ENCODE results near the gene COQ10A. TPM values are rescaled to one million over a fixed set of nuclear protein-coding genes. Genes with fewer than 3 reads are reported as not detected.
A peak's percentile ranks its signal among the peaks of the same experiment; 100 is the strongest.

The COQ10A gene
- total RNA-seq, 4 donors from 2014 or later = 17.7 to 90.1 (median 54.5) TPM

DNA sequence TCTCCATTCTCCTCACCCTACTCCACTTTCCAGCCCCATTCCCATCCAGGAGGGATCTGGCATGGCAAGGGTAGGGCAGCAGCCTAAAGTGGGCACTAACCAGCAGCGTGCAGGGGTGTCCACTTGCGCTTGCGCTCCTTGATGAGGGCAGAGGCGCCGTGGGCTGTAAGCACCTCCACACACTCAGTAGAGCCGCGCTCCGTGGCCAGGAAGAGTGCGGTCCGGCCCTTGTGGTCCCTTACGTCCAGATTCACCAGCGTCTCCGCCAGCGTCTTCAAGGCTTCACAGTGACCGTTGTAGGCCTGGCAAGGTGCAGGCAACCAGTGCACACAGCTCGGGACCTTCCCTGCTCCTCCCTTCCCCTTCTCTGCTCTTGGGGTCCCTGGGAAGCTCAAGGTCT, 18.8 kb upstream of the COQ10A start:
- Histone ChIP-seq H3K4me3 (no peak overlapping the region), H3K36me3 (peaks cover 0 to 100% of the 10 kb centered on the region in 2 donors), H3K4me1 (no peaks in the 10 kb centered on the region), H3K27me3 (no peaks in the 10 kb centered on the region), H3K27ac (no peak overlapping the region), H3K9me3 (no peaks in the 10 kb centered on the region)
- no peak for TF ChIP-seq POLR2A (IDR thresholded peaks at IDR 0.05)
- TF ChIP-seq, protein P1, sequence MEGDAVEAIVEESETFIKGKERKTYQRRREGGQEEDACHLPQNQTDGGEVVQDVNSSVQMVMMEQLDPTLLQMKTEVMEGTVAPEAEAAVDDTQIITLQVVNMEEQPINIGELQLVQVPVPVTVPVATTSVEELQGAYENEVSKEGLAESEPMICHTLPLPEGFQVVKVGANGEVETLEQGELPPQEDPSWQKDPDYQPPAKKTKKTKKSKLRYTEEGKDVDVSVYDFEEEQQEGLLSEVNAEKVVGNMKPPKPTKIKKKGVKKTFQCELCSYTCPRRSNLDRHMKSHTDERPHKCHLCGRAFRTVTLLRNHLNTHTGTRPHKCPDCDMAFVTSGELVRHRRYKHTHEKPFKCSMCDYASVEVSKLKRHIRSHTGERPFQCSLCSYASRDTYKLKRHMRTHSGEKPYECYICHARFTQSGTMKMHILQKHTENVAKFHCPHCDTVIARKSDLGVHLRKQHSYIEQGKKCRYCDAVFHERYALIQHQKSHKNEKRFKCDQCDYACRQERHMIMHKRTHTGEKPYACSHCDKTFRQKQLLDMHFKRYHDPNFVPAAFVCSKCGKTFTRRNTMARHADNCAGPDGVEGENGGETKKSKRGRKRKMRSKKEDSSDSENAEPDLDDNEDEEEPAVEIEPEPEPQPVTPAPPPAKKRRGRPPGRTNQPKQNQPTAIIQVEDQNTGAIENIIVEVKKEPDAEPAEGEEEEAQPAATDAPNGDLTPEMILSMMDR (IDR thresholded peaks at IDR 0.05 in 4 of 5, conservative IDR thresholded peaks at IDR 0.05 in 1 of 5) = no peak
- in situ Hi-C loops (cut with MboI; ENCODE audit: low sequenced_read_pairs in 4 of 4) (no loop called here), intact Hi-C loops (cut with DNase I; ENCODE audit: low total_unique reads) (no loop called here)
- ATAC-seq (no peak), DNase-seq (no peak)

DNA sequence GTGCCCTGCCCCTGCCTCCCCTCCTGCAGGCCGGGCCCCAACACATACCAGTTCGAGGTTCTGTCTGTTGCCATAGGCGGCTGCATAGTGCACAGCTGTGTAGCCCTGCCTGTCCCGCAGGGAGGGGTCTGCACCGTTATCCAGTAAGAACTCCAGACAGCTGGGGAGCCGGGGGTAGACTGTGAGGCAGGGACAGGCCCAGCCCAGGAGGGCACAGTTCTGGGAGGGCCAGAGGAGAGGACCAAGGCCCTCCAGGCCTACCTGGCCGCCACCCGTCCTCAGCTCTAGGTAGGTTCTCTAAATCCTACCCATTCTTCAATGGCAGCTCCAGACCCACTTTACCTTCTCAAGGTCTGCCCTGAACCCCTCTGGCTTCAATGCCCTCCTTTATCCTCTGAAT, 18.0 kb upstream of the COQ10A start:
- intact Hi-C loops (cut with DNase I; ENCODE audit: low total_unique reads) (no loop called here), in situ Hi-C loops (cut with MboI; ENCODE audit: low sequenced_read_pairs in 4 of 4) (no loop called here)
- Histone ChIP-seq H3K9me3 (no peaks in the 10 kb centered on the region), H3K4me1 (no peaks in the 10 kb centered on the region), H3K27ac (no peak overlapping the region), H3K27me3 (no peaks in the 10 kb centered on the region), H3K4me3 (no peak overlapping the region), H3K36me3 (peaks cover 0 to 100% of the 10 kb centered on the region in 2 donors)
- TF ChIP-seq POLR2A (IDR thresholded peaks at IDR 0.05) = no peak
- TF ChIP-seq, protein P1 (IDR thresholded peaks at IDR 0.05 in 4 of 5, conservative IDR thresholded peaks at IDR 0.05 in 1 of 5) = no peak
- DNase-seq (no peak), ATAC-seq (no peak)

DNA sequence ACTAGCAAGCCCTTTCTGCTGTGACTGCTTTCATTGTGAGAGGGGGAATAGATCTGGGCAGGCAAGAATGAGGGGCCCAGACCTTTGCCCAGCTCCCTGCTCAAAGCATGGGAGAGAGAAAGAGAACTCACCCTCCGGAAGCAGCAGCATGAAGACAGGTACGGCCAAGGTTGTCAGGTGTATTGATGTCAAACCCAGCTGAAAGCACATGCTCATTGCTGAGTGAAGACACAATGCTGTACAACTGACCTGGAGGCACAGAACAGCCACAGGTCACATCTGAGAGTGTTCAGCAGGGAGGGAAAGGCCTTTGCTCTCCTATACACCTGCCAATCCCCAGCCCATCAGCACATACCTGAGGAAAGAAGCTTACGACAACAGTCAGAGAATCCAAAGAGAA, 14.1 kb upstream of the COQ10A start:
- no peaks in the 10 kb centered on the region for H3K9me3 ChIP-seq
- no peak overlapping the region for H3K27ac ChIP-seq
- H3K4me3 ChIP-seq = no peak overlapping the region
- no peaks in the 10 kb centered on the region for H3K27me3 ChIP-seq
- peaks cover 21% of the 10 kb centered on the region in 2 donors for H3K4me1 ChIP-seq
- in situ Hi-C loops (cut with MboI; ENCODE audit: low sequenced_read_pairs in 4 of 4) = no loop called here
- DNase-seq (no peak), ATAC-seq (no peak)
- intact Hi-C loops (cut with DNase I; ENCODE audit: low total_unique reads) = no loop called here
- no peak for TF ChIP-seq POLR2A (IDR thresholded peaks at IDR 0.05)
- TF ChIP-seq, protein P1 (IDR thresholded peaks at IDR 0.05 in 4 of 5, conservative IDR thresholded peaks at IDR 0.05 in 1 of 5) = no peak
- peaks cover 0 to 88% of the 10 kb centered on the region in 2 donors for H3K36me3 ChIP-seq

DNA sequence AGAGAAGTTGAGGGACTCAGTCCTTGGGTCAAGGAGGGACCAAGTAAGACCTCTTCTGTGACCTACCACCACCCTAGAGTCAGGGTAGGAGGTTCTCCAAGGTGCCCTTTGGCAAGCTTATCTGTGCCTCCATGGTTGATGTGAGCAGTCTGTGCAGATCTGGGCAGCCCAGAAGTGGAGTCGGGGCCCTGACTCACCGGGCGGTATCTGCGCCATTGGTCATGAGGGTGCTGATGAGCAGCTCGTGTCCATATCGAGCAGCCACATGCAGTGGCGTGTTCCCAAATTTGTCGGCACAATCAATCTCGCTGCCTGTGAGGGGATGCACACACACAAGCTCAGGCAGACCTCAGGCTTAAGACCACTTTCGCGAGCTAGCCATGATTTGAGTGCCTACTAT, 13.7 kb upstream of the COQ10A start:
- Histone ChIP-seq H3K4me1 (peaks cover 21 to 22% of the 10 kb centered on the region in 2 donors), H3K36me3 (peaks cover 0 to 83% of the 10 kb centered on the region in 2 donors), H3K27ac (peak overlapping the region in 1 of 4 donors; percentile 22), H3K4me3 (no peak overlapping the region), H3K9me3 (no peaks in the 10 kb centered on the region), H3K27me3 (no peaks in the 10 kb centered on the region)
- in situ Hi-C loops (cut with MboI; ENCODE audit: low sequenced_read_pairs in 4 of 4) = no loop called here
- no peak for ATAC-seq
- intact Hi-C loops (cut with DNase I; ENCODE audit: low total_unique reads) = no loop called here
- DNase-seq = no peak
- TF ChIP-seq, protein P1 (IDR thresholded peaks at IDR 0.05 in 4 of 5, conservative IDR thresholded peaks at IDR 0.05 in 1 of 5) = no peak
- TF ChIP-seq POLR2A (IDR thresholded peaks at IDR 0.05) = no peak

DNA sequence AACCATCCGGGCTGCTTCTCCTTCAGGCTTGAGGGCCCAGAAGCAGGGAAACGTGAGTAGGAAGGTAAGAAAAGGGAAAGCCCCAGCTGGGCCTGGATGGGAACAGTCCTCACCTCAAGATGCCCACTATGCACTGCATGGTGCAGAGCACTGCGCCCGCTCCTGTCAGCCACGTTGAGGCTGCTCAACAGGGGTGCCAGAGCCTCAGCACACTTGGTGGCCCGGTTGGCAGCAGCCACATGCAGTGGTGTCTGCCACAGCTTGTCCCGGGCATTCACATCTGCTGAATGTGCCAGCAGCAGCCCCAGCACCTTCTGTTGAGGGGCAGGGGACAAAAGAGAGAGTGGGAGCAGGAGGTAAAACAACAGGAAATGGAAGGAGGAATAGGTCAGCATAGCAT, 11.1 kb upstream of the COQ10A start:
- peak overlapping the region; percentile 89 to 97 (median 91) for H3K27ac ChIP-seq
- no peaks in the 10 kb centered on the region for H3K9me3 ChIP-seq
- peaks cover 33 to 36% of the 10 kb centered on the region in 2 donors for H3K4me1 ChIP-seq
- TF ChIP-seq, protein P1 (IDR thresholded peaks at IDR 0.05 in 4 of 5, conservative IDR thresholded peaks at IDR 0.05 in 1 of 5) = no peak
- no peak for TF ChIP-seq POLR2A (IDR thresholded peaks at IDR 0.05)
- no peaks in the 10 kb centered on the region for H3K27me3 ChIP-seq
- no peak for ATAC-seq
- in situ Hi-C loops (cut with MboI; ENCODE audit: low sequenced_read_pairs in 4 of 4) (no loop called here), intact Hi-C loops (cut with DNase I; ENCODE audit: low total_unique reads) (loop anchor here (1.0 to 2.0 kb wide), 2 partner anchors 31 to 64 kb away; partner anchors contain the start of gene NABP2)
- H3K4me3 ChIP-seq = peak overlapping the region in 1 of 4 donors; percentile 77
- peak in 1 of 2 donors; percentile 33 for DNase-seq
- H3K36me3 ChIP-seq = peaks cover 0 to 57% of the 10 kb centered on the region in 2 donors

Data from gastrocnemius medialis (tissue), 4 donors.